Spleen (tissue), 7 donors: Measurements from ENCODE around the gene SLC1A1.

Source experiments
- POLR2A ChIP-seq, 3 donors: fragments of 450-650 bp; IDR thresholded peaks; one replicate each; pipeline ENCODE4 v1.5.1; 2017; ENCODE audit warnings: antibody characterized with exemption in 3 of 3, mild to moderate bottlenecking in 1 of 3
- POLR2AphosphoS5 ChIP-seq, 3 donors: sonication (generic); formaldehyde crosslinking; IDR thresholded peaks; one replicate each; pipeline ENCODE4 v1.5.1; 2017; ENCODE audit warnings: antibody characterized with exemption in 3 of 3
- TF ChIP-seq, protein P1 (sequence below), 11 experiments: fragments of 200-600 bp in 7 of 11; fragments of 450-650 bp in 4 of 11; sonication (generic) in 4 of 11; IDR thresholded peaks in 8 of 11; conservative IDR thresholded peaks in 3 of 11; 1 replicate in 7 of 11; 2 replicates in 4 of 11; pipeline versions ENCODE4 v1.4.0 to v1.8.0; 2016 to 2021; ENCODE audit warnings: antibody characterized with exemption in 11 of 11, inconsistent platforms in 4 of 11, mild to moderate bottlenecking in 1 of 11
- donor health status: DM: no; HTN: no; CAD: no; lungs with moderate emphysema.
- donor health status: DM: no; HTN: no; CAD: no.
- donor health status: DM: no; HTN: no; CAD: no.

DNA sequence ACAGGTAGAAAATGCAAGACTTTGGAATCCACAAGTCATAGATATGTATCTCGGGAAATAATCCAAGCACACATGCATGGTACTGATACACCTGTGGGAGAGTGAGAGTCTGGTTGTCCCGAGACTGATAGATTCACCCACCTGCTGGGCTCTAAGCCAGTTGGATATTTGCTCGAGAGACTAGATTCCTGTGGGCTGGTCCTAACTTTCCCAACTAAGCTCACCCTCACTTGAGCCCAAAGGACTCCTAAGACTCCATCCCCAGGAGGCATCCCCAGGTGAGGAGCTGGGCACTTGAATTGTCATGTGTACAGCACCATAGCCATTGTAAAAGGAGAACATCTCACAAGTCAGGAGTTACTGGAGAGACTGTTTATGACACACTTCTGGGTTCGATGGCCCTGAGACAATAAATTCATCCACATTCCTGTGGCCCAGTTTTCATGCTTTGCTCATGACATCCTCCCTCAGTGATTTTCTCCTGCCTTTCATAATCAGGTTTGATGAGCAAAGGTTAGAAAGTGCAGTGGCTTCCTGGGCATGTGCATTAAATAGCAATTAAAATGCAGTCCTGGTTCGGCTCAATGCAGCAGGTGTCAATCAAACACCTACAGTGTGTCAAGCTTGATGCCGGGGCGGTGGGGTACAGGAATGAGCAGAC lies 18.1 kb downstream of the SLC1A1 start:
- TF ChIP-seq, protein P1, sequence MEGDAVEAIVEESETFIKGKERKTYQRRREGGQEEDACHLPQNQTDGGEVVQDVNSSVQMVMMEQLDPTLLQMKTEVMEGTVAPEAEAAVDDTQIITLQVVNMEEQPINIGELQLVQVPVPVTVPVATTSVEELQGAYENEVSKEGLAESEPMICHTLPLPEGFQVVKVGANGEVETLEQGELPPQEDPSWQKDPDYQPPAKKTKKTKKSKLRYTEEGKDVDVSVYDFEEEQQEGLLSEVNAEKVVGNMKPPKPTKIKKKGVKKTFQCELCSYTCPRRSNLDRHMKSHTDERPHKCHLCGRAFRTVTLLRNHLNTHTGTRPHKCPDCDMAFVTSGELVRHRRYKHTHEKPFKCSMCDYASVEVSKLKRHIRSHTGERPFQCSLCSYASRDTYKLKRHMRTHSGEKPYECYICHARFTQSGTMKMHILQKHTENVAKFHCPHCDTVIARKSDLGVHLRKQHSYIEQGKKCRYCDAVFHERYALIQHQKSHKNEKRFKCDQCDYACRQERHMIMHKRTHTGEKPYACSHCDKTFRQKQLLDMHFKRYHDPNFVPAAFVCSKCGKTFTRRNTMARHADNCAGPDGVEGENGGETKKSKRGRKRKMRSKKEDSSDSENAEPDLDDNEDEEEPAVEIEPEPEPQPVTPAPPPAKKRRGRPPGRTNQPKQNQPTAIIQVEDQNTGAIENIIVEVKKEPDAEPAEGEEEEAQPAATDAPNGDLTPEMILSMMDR (IDR thresholded peaks at IDR 0.05 in 8 of 11, conservative IDR thresholded peaks at IDR 0.05 in 3 of 11), result no peak
- TF ChIP-seq POLR2A (IDR thresholded peaks at IDR 0.05) (no peak), POLR2AphosphoS5 (IDR thresholded peaks at IDR 0.05) (no peak)
